HL-60/S4 treated with phorbol 12-myristate 13-acetate at 8.2 ng/mL for 4 days and 3 days (cell line): ENCODE data around the gene CBX8.
"Not testable (repeated sequence)": the region's sequence is repeated elsewhere in the genome, so short reads cannot be mapped to it uniquely, and the experiment has no call there.

Source experiments
- in situ Hi-C: fragments of 300-500 bp; cut with MboI; formaldehyde crosslinking; loops from 2 replicates; pipeline ENCODE4 v1.15.0; 2022; ENCODE audit warnings: low sequenced_read_pairs

CBX8 gene

GRCh38 chr17:79757140-79757745 lies 39.6 kb downstream of the CBX8 start:
- in situ Hi-C loops = no loop called here

GRCh38 chr17:79755591-79755990 lies 41.3 kb downstream of the CBX8 start:
- in situ Hi-C loops = no loop called here

GRCh38 chr17:79754903-79755302 lies 42.0 kb downstream of the CBX8 start:
- in situ Hi-C loops = not testable (repeated sequence)

GRCh38 chr17:79754370-79754769 lies 42.5 kb downstream of the CBX8 start:
- in situ Hi-C loops = no loop called here

- in situ Hi-C loops = no loop called here
Observed at GRCh38 chr17:79752175-79752574, 44.7 kb downstream of the CBX8 start.

GRCh38 chr17:79750650-79751545 lies 46.0 kb downstream of the CBX8 start:
- in situ Hi-C loops = no loop called here

- in situ Hi-C loops = no loop called here
Observed at GRCh38 chr17:79749958-79750357, 46.9 kb downstream of the CBX8 start.

- in situ Hi-C loops = no loop called here
Observed at GRCh38 chr17:79749156-79749815, 47.6 kb downstream of the CBX8 start.

- in situ Hi-C loops = no loop called here
Observed at GRCh38 chr17:79748295-79749099, 48.4 kb downstream of the CBX8 start.

- in situ Hi-C loops = no loop called here
Observed at GRCh38 chr17:79747508-79748294, 49.2 kb downstream of the CBX8 start.

GRCh38 chr17:79746889-79747507 lies 49.9 kb downstream of the CBX8 start:
- in situ Hi-C loops = no loop called here

- in situ Hi-C loops = no loop called here
Observed at GRCh38 chr17:79745641-79746105, 51.2 kb downstream of the CBX8 start.

GRCh38 chr17:79743614-79744013 lies 53.3 kb downstream of the CBX8 start:
- in situ Hi-C loops = no loop called here

- in situ Hi-C loops = no loop called here
Observed at GRCh38 chr17:79742951-79743476, 53.9 kb downstream of the CBX8 start.

GRCh38 chr17:79742589-79742918 lies 54.3 kb downstream of the CBX8 start:
- in situ Hi-C loops = no loop called here
